ENCODE data around the gene TTC13.

- TF ChIP-seq MAFK (IDR thresholded peaks at IDR 0.05; ENCODE audit: low read depth, low read length) = no peak
- TF ChIP-seq CTCF (conservative IDR thresholded peaks at IDR 0.05; ENCODE audit: low read depth, low read length) = no peak
- no peak for TF ChIP-seq POLR2A (IDR thresholded peaks at IDR 0.05; ENCODE audit: low read depth, low read length)
- no peak for TF ChIP-seq RAD21 (IDR thresholded peaks at IDR 0.05; ENCODE audit: low read length)
- TF ChIP-seq SMC3 (IDR thresholded peaks at IDR 0.05; ENCODE audit: low read depth, low read length) = no peak
- no peak for TF ChIP-seq CEBPB (IDR thresholded peaks at IDR 0.05; ENCODE audit: low read depth, low read length)
Observed at GRCh38 chr1:230907472-230908205, 71.0 kb downstream of the TTC13 start.
